GM12875 (cell line): Measurements from ENCODE around the gene TBC1D22A.

Experiments used
- H3K4me3 ChIP-seq: one replicate; pipeline ENCODE4 v1.5.1; 2011; ENCODE audit warnings: low read depth, low read length, control low read depth
- TF ChIP-seq, protein P1 (sequence below): IDR thresholded peaks from 2 replicates; pipeline ENCODE4 v1.5.1; 2011; ENCODE audit warnings: low read depth, mild to moderate bottlenecking, control low read depth, inconsistent platforms, low read length, moderate library complexity, borderline replicate concordance; ENCODE audit not compliant: insufficient read depth

Gene TBC1D22A

DNA sequence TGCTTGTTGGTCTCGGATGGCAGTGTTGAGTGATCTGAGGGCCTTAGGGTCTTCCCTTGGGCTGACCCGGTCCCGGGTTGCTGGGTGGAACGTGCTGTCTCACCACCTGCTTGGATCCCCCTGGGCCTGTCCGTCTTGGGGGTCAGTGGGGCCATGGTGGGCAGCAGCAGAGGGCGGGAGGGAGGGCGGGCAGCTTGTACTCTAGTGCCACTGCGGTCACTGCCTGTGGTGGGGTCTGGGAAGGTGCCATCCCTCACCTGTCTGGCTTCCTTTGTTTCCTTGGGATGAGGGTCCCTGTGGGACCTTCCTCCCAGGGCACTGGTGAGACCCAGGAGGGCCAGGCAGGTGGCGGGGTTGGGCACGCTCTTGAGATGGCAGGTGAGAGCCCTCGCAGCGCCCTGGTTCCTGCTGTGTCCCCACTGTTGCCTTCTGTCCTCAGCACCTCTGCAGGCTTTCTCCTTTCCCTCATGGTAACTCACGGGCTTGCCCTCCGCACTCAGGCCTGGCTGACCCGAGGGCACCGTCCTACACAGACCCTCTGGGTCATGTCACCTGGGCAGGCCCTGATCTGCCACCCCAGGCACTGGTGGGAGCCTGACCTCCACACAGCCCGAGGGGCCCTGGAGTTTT lies 34.2 kb downstream of the TBC1D22A start:
- TF ChIP-seq, protein P1, sequence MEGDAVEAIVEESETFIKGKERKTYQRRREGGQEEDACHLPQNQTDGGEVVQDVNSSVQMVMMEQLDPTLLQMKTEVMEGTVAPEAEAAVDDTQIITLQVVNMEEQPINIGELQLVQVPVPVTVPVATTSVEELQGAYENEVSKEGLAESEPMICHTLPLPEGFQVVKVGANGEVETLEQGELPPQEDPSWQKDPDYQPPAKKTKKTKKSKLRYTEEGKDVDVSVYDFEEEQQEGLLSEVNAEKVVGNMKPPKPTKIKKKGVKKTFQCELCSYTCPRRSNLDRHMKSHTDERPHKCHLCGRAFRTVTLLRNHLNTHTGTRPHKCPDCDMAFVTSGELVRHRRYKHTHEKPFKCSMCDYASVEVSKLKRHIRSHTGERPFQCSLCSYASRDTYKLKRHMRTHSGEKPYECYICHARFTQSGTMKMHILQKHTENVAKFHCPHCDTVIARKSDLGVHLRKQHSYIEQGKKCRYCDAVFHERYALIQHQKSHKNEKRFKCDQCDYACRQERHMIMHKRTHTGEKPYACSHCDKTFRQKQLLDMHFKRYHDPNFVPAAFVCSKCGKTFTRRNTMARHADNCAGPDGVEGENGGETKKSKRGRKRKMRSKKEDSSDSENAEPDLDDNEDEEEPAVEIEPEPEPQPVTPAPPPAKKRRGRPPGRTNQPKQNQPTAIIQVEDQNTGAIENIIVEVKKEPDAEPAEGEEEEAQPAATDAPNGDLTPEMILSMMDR: no peak
- no peak overlapping the region for H3K4me3 ChIP-seq

DNA sequence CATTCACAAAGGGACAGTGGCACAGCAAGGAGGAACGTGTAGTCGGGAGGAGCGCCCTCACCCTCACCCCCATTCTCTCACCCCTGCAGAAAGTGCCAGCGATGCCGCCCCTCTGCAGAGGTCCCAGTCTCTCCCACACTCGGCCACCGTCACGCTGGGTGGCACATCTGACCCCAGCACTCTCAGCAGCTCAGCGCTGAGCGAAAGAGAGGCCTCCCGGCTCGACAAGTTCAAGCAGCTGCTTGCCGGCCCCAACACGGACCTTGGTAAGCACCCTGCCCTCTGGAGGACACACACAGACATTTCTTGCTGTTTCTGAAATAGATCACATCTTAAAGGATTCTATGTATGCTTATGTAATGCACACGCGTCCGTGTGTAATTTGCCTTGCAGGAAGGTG lies 34.9 kb downstream of the TBC1D22A start:
- TF ChIP-seq, protein P1: peak; percentile 21; the same call in 1 of the 2 replicates
- H3K4me3 ChIP-seq: no peak overlapping the region

DNA sequence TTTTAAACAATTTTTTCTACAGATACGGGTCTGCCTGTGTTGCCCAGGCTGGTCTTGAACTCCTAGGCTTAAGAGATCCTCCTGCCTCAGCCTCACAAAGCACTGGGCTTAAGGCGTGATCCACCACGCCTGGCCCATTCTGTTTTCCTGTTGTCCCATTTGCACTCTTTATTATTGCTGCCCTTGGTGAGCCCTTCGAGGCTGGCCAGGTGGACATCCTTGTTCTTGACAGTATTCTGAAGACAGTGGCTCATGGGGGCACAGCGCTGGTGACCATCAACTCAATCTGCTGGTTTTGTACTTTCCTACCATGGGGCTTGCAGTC lies 35.6 kb downstream of the TBC1D22A start:
- no peak overlapping the region for H3K4me3 ChIP-seq
- TF ChIP-seq, protein P1: no peak

DNA sequence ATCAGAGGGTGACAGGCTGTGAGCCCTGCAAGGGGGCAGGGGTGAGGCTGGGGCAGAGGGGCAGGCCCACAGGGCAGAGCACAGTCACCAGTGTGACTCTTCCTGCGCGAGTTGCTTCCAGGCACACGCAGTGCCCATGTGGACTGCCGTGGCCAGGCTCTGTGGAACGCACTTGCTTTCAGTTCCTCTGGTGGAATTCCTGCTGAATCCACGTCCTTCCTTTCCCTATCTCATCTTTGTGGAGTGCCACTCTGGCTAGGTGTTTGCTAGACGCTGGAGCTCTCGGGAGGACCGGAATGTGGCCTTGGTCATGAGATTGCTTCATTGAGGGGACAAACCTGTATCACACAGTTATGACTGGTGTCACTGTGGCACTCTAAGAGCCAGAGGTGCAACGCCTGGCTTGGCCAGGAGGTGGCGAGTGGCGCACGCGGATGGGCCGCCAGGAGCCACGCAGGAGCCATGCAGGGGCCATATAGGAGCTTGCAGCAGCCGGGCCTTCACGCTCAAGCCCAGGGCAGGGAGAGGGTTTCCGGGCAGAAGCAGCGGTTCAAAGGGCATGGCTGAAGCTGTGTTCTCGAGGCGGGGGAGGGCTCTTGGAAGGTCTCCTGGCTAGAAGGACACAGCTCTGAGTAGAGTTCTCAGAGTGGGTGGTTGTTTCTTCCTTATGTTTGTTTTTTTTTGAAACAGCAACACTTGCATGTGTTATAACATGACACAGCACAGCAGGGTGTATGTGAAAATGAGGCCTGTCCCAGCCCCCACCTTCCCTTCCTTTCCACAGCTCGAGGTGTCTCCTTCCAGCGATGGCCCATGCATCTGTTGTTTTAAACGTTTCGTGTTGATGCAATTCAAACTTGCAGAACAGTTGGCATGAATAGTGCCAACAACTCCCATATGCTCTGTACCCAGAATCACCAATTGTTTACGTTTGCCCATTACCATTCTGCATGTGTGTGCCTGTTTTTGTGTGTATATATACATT lies 36.2 kb downstream of the TBC1D22A start:
- H3K4me3 ChIP-seq: no peak overlapping the region
- TF ChIP-seq, protein P1: peak; percentile 95

DNA sequence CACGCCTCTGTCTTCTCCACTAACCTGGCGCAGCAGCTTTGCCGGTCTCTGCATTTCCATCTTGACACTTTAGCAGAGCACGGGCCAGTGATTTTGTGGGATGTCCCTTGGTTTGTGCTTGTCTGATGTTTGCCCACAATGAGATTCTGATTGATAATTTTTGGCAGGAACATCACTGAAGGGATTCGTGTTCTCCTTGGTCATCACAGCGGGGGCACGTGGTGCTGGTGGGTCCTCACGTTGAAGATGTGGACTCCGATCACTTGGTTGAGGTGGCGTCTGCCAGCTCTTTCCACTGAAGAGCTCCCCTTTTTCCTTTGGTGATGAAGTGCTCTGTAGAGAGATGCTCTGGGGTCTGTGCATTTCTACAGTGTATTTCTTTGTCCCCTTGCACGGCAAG lies 37.2 kb downstream of the TBC1D22A start:
- no peak overlapping the region for H3K4me3 ChIP-seq
- TF ChIP-seq, protein P1: no peak

DNA sequence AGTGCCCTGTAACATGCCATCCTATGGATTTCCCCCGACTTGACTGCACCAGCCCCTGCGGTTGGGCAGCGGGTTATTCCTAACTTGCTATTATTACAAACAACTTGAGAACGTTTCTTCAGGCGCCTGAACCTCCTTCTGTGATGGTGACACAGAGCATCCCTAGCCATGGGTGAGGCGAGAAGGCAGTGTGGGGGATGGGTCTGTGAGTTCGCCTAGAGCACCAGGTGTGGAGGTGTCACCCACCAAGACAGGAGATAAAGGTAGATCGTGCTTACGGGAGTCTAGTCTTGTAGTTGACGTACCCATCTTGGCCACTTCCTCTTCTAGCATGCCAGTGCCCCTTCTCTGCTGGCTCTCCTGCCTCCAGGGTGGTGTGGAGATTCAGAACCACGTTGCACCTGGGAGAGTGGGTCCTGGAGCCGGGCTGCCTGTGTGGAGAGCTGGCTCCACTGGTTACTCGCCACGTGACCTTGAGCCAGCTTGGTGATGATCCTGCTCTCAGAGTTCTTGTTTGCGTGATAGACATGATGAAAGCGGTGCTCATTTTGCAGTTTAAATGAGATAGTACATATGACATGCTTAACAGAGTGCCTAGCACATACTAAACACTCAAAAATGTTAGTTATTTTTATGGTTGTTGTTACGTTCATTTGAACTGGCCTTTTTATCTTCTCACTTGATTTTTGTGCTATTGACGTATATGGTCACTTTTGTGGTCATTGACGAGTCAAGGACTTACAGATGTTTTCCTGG lies 37.8 kb downstream of the TBC1D22A start:
- TF ChIP-seq, protein P1: no peak
- no peak overlapping the region for H3K4me3 ChIP-seq
